Common myeloid progenitor, CD34-positive (primary cell): ENCODE data around the gene FASN.

Experiments
- CTCF ChIA-PET: fragments of 350-600 bp; sonication (Branson Sonifier 250); formaldehyde crosslinking; loops from one replicate; lab custom pipeline; 2021; ENCODE audit warnings: antibody characterized with exemption; lab: Charles Lee
- POLR2A ChIA-PET: fragments of 350-600 bp; sonication (Branson Sonifier 250); formaldehyde crosslinking; loops from one replicate; lab custom pipeline; 2021; ENCODE audit warnings: antibody characterized with exemption; lab: Charles Lee
- DNase-seq, 3 donors: peaks; one replicate each; pipeline versions ENCODE4 v3.0.0 to v3.0.0-alpha.2; 2013
- H3K27ac ChIP-seq, 2 experiments: 1 replicate in 1 of 2; 2 replicates in 1 of 2; pipeline ENCODE4 v1.7.0; 2013; ENCODE audit warnings: inconsistent platforms in 2 of 2, low read length in 2 of 2, mild to moderate bottlenecking in 2 of 2, low read depth in 1 of 2, moderate library complexity in 1 of 2; ENCODE audit not compliant: severe bottlenecking in 2 of 2, insufficient read depth in 1 of 2, poor library complexity in 1 of 2
- H3K27me3 ChIP-seq, 5 experiments: replicated peaks in 2 of 5; 1 replicate in 3 of 5; 2 replicates in 2 of 5; pipeline versions ENCODE4 v1.6.1 to v1.7.0; 2013; ENCODE audit warnings: low read length in 4 of 5, mild to moderate bottlenecking in 2 of 5, moderate library complexity in 2 of 5, inconsistent platforms in 1 of 5; ENCODE audit not compliant: insufficient read depth in 5 of 5, control insufficient read depth in 4 of 5
- H3K36me3 ChIP-seq, 4 experiments: 1 replicate in 2 of 4; 2 replicates in 2 of 4; pipeline versions ENCODE4 v1.6.1 to v1.7.0; 2013; ENCODE audit warnings: low read length in 3 of 4, control low read depth in 1 of 4, mild to moderate bottlenecking in 1 of 4; ENCODE audit not compliant: control insufficient read depth in 4 of 4, insufficient read depth in 4 of 4
- H3K4me1 ChIP-seq, 4 experiments: 1 replicate in 3 of 4; 2 replicates in 1 of 4; pipeline versions ENCODE4 v1.6.1 to v1.7.1; 2013; ENCODE audit warnings: low read length in 3 of 4, mild to moderate bottlenecking in 3 of 4, control low read depth in 1 of 4, inconsistent platforms in 1 of 4, moderate library complexity in 1 of 4; ENCODE audit not compliant: control insufficient read depth in 4 of 4, insufficient read depth in 4 of 4; ENCODE audit errors: control extremely low read depth in 1 of 4
- H3K4me3 ChIP-seq, 7 experiments: 1 replicate in 4 of 7; 2 replicates in 3 of 7; pipeline versions ENCODE4 v1.5.1 to v1.7.0; 2013; ENCODE audit warnings: mild to moderate bottlenecking in 7 of 7, low read length in 6 of 7, moderate library complexity in 6 of 7, inconsistent platforms in 2 of 7, low read depth in 2 of 7, control low read depth in 1 of 7; ENCODE audit not compliant: insufficient read depth in 4 of 7, control insufficient read depth in 1 of 7; ENCODE audit errors: extremely low read depth in 1 of 7
- H3K9me3 ChIP-seq, 5 experiments: 1 replicate in 4 of 5; 2 replicates in 1 of 5; pipeline versions ENCODE4 v1.6.1 to v1.7.1; 2013; ENCODE audit warnings: low read length in 4 of 5, mild to moderate bottlenecking in 2 of 5, inconsistent platforms in 1 of 5, low read depth in 1 of 5, moderate library complexity in 1 of 5; ENCODE audit not compliant: control insufficient read depth in 4 of 5, insufficient read depth in 2 of 5; ENCODE audit errors: control extremely low read depth in 1 of 5
- WGBS: methylation state at CpG from one replicate; pipeline ENCODE4 v1.1.5; 2013; ENCODE audit not compliant: insufficient coverage; 5-methylcytosine and 5-hydroxymethylcytosine counted together

Gene FASN

DNA sequence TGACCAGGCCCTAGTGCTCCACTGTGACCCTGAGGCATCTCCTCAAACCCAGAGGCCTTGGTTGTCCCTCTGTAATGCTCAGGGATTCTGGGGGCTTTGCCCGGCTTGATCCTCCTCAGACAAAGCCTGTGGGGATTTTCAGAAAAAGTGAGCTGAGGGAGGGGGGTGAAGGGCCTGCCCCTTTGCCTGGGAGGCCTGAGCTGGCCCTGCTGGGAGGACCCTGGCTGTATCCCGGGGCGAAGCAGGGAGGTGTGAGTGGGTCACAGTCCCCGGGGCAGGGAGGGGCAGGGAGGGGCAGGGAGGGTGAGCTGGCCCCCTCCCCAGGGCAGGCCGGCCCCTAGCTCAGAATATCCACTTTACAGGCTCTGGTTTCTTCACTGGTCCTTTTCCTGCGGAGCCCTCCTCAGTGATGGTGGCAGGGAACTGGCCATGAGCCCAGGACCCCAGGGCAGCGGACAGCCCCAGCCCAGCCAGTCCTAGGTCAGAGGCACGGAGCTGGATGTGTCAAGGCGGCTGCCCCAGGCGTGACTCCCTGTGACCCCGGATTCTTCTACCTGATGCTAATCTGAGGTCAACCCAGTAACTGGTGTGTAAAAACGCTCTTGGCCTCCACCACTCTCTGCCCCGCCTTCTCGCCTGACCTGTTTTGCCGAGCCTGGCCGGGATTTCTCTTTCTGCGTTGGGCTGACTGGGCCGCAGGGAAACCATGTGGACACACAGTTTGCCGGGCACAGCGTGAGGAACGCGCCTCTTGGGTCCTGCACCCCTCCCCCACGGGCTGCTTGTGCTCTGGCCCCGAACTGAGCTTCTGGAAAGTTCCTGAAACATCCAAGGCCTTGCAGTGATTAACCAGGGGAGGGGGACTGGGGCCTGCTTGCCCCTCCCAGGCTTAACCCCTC is 5.8 kb upstream of the FASN start:
- POLR2A ChIA-PET: no interaction called here
- Histone ChIP-seq H3K27ac (no peak overlapping the region), H3K36me3 (peaks cover 0 to 17% (median 5%) of the 10 kb centered on the region in 4 experiments), H3K9me3 (no peaks in the 10 kb centered on the region), H3K4me1 (peaks cover 0 to 51% (median 32%) of the 10 kb centered on the region in 4 experiments), H3K4me3 (no peak overlapping the region), H3K27me3 (no peaks in the 10 kb centered on the region)
- WGBS: 96% methylated on average over 20 of the region's 24 CpGs
- no peak for DNase-seq
- CTCF ChIA-PET: interaction anchor here (1.7 to 3.9 kb wide), 2 partner anchors 68 to 74 kb away, joined by 4 to 14 read pairs; no protein-coding TSS in a partner anchor

DNA sequence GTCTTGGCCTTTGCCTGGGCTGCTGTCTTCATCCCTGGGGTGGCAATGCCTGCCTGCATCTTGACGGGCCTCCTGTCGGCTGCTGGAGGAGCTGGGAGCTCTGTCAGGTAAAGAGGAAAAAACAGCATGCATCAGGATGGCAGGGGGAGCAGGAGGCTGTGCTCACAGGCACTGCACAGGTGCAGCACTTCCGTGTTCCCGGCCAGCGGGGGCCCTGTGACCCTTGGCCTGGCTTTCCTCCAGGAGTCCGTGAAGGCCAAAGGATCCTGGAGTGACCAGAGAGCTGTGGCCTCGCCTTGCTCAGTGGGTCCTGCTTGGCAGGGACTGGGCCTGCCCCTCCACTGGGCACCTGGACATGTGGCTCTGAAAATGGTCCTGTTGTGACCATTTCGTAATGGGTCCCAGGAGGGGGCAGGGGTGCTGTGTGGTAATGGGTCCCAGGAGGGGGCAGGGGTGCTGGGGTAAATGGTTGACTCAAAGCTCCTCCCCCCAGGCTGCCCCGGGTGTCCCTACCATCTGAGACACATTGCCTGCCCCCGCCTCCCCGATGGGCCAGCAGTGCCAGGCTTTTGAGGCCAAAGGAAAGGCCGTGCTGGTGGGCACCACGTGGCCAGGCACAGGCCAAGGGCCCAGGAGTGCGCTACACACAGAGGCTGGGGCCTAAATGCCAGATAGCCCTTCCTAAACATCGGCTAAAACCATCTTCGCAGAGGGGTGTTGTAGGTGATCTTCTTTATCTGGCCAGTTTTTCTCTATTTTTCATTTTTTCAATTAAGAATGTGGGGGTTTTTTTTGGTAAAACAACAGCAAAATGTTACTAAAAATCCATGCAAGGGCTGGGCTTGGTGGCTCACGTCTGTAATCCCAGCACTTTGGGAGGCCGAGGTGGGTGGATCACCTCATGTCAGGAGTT is 4.0 kb upstream of the FASN start:
- CTCF ChIA-PET: no interaction called here

DNA sequence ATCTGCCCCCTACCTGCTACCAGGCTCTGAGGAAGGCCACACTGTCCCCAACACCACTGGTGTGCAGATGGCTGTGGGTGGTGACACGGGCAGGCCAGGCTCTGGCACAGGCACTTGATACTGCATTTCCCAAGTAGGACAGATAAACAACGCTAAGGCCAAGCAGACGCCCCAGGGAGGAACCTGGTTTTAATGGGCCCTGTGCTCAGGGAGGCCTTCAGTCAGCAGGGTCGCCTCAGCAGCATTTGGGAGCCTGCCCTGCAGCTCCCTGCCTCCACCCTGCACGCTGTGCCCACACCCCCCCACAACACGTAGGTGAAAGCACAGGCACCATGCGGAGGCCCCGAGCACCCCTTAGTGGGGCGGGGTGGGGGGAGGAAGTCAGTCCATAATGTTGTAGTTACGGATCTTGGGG is 3.3 kb upstream of the FASN start:
- Histone ChIP-seq H3K9me3 (no peaks in the 10 kb centered on the region), H3K4me1 (peaks cover 0 to 48% (median 34%) of the 10 kb centered on the region in 4 experiments), H3K36me3 (peaks cover 0 to 16% (median 5%) of the 10 kb centered on the region in 4 experiments), H3K27ac (no peak overlapping the region), H3K4me3 (no peak overlapping the region), H3K27me3 (no peaks in the 10 kb centered on the region)
- ChIA-PET POLR2A (no interaction called here), CTCF (no interaction called here)
- 90% methylated on average over 5 of the region's 10 CpGs for WGBS
- DNase-seq: no peak

More for the DNA sequence above, 4.0 kb upstream of the FASN start:
- peaks cover 0 to 12% (median 5%) of the 10 kb centered on the region in 4 experiments for H3K36me3 ChIP-seq
- H3K27ac ChIP-seq: no peak overlapping the region
- peaks cover 0 to 48% (median 34%) of the 10 kb centered on the region in 4 experiments for H3K4me1 ChIP-seq
- POLR2A ChIA-PET: no interaction called here
- DNase-seq: no peak
- H3K4me3 ChIP-seq: no peak overlapping the region
- H3K27me3 ChIP-seq: no peaks in the 10 kb centered on the region
- WGBS: 76% methylated on average over 15 of the region's 18 CpGs
- no peaks in the 10 kb centered on the region for H3K9me3 ChIP-seq

DNA sequence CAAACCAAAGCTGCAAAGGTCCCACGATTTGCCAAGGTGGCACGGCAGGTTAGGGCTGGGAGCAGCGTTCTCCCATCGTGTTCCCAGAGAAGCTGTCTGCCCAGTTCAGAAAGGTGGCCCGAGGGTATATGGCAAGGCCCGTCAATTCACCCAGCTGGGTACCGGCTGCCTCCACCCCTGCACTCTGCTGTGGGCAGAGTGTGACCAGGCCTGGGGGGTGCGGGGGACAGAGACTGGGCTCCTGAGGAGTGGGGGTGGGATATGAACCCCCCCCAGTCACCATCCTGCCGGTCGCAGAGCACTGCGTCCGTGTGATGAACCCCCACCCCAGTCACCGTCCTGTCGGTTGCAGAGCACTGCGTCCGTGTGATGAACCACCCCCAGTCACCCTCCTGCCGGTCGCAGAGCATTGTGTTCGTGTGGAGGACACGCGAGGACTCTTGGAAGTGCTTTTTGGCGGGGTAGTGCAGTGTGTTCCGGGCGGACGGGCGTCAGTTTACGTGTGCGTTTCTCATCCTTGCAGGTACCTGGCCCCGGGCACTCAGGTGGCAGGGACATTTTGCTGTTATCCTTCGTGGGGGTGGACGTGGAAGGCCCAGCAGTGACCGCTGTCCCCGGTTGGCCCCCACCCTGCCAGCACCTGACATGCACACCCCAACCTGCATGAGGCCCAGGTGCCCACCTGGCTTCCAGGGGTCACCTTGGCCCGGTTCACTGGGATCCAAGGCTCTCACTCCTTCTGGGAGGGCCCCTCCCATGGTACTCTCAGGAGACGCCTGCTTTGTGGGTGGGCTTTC is 2.7 kb upstream of the FASN start:
- peaks cover 0 to 48% (median 30%) of the 10 kb centered on the region in 4 experiments for H3K4me1 ChIP-seq
- no peaks in the 10 kb centered on the region for H3K9me3 ChIP-seq
- no peaks in the 10 kb centered on the region for H3K27me3 ChIP-seq
- CTCF ChIA-PET: no interaction called here
- POLR2A ChIA-PET: no interaction called here
- H3K4me3 ChIP-seq: no peak overlapping the region
- DNase-seq: no peak
- H3K36me3 ChIP-seq: peaks cover 0 to 22% (median 7%) of the 10 kb centered on the region in 4 experiments
- whole genome bisulfite sequencing: 93% methylated on average over 22 of the region's 35 CpGs
- no peak overlapping the region for H3K27ac ChIP-seq

DNA sequence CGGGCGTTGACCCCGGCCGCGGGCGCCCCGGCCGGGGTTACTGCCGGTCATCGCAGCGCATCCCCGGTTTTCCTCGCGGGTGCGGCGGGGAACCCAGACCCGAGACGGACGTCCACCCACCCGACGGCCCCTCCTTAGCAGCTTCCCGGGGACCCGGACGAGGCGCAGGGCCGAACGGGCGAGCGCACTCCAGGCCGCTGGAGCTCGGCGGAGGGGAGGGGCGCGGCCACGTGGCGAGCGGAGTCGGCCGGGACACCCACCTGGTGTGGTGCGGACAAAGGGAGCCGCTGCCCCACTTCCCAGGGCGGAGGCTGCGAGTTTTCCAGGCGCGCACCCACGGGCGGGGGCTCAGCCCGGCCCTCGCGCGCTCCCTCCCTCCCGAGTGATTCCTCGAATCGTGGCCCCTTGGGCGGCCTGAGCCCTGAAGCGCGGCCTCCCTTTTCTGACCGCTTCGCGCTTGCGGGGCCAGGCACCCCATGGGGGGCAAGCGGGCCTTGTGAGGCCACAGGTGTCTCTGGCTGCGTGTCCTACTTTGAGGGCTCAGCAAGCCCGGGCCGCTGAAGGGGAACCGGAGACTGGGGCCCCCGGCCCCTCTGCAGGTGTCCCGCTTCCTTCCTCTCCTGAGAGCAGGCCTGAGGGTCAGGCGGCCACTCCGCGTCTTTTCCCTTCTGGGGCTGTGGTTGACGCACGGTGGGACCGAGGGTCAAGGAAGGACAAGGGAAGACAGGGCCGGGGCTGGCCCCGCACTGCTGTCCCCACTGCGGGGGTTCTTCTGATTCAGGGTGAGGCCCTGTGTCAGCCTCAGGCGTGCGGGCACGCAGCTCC is 1.1 kb upstream of the FASN start:
- 8% methylated on average over 69 of the region's 80 CpGs for WGBS
- H3K36me3 ChIP-seq: peaks cover 0 to 31% (median 15%) of the 10 kb centered on the region in 4 experiments
- ChIA-PET POLR2A (interaction anchor here (0.7 kb wide), 2 partner anchors 62 to 176 kb away, joined by 3 to 4 read pairs; partner anchors contain the start of gene DCXR), CTCF (interaction anchor here (1.0 to 2.1 kb wide), 3 partner anchors 8 to 18 kb away, joined by 3 to 6 read pairs (median 4); no protein-coding TSS in a partner anchor)
- H3K9me3 ChIP-seq: no peaks in the 10 kb centered on the region
- H3K4me3 ChIP-seq: peak overlapping the region; percentile 40 to 80 (median 67)
- H3K4me1 ChIP-seq: peaks cover 0 to 43% (median 25%) of the 10 kb centered on the region in 4 experiments
- H3K27me3 ChIP-seq: no peaks in the 10 kb centered on the region
- H3K27ac ChIP-seq: peak overlapping the region; percentile 25 to 68
- DNase-seq: peak; percentile 11 to 26 (median 21)

DNA sequence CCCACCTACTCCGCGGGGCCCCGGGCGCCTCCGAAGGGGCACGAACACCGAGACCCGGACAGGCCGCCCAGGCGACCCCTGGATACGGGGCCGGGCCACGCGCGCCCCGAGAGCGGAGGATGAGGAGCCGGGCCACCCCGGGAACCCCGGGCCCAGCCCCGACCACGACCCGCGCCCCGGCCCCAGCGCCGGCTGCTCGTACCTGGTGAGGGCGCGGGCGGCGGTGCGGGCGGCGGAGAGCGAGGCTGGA is 192 bp downstream of the FASN start:
- POLR2A ChIA-PET: interaction anchor here (0.5 to 0.8 kb wide), 5 partner anchors 17 to 361 kb away, joined by 3 to 5 read pairs (median 3); partner anchors contain the start of genes DCXR and P4HB
- CTCF ChIA-PET: interaction anchor here (2.1 kb wide), 1 partner anchor 9 kb away, joined by 6 read pairs; no protein-coding TSS in a partner anchor

More for the DNA sequence above, 192 bp downstream of the FASN start:
- Histone ChIP-seq H3K27ac (peak overlapping the region in 1 of 2 experiments; percentile 75), H3K4me3 (peak overlapping the region; percentile 52 to 89 (median 75)), H3K4me1 (peaks cover 0 to 43% (median 25%) of the 10 kb centered on the region in 4 experiments), H3K36me3 (peaks cover 0 to 43% (median 24%) of the 10 kb centered on the region in 4 experiments), H3K27me3 (no peaks in the 10 kb centered on the region), H3K9me3 (no peaks in the 10 kb centered on the region)
- WGBS: 0% methylated on average over 35 of the region's 36 CpGs
- no peak for DNase-seq
